GM12878 (cell line): ENCODE data around the gene TTLL3. TPM values are rescaled to one million over a fixed set of nuclear protein-coding genes. Genes with fewer than 3 reads are reported as not detected.

Experiments
- ATAC-seq: fragments of 200-7000 bp; cut with Tn5 transposase; 3 replicates; pipeline ENCODE4 v1.9.1; 2020; ENCODE audit warnings: mild to moderate bottlenecking, moderate library complexity
- BruUV-seq: library from RNA; stranded (reverse); fragments of 400-500 nt; replicated peaks from 2 replicates; lab custom pipeline; 2021; lab: Mats Ljungman, UMichigan
- CTCF ChIA-PET: fragments of 300-600 bp; sonication (Branson Sonifier 250); formaldehyde crosslinking; extraction: SDS; loops from one replicate; lab custom pipeline; 2021; ENCODE audit warnings: inconsistent platforms; lab: Yijun Ruan, JAX
- POLR2A ChIA-PET: fragments of 350-600 bp; formaldehyde crosslinking; extraction: SDS; loops from one replicate; lab custom pipeline; 2021; ENCODE audit warnings: inconsistent platforms; lab: Charles Lee
- RAD21 ChIA-PET: fragments of 300-600 bp; sonication (Branson Sonifier 250); formaldehyde crosslinking; loops from one replicate; lab custom pipeline; 2023; ENCODE audit warnings: antibody characterized with exemption; ENCODE audit not compliant: unreplicated experiment; lab: Charles Lee
- SMC1A ChIA-PET: fragments of 300-600 bp; sonication (Branson Sonifier 250); formaldehyde crosslinking; loops from one replicate; lab custom pipeline; 2023; ENCODE audit not compliant: unreplicated experiment, uncharacterized antibody; lab: Charles Lee
- DNase-seq: peaks from one replicate; pipeline ENCODE4 v3.0.0-alpha.2; 2011; ENCODE audit warnings: low read depth, low spot score
- FAIRE-seq: peaks from 3 replicates; lab custom pipeline; 2011; peaks lifted over from hg19 to GRCh38; lab: Jason Lieb, UNC
- H2AFZ ChIP-seq: 2 replicates; pipeline ENCODE4 v1.6.0; 2011; ENCODE audit warnings: low read depth, low read length, control low read depth; ENCODE audit not compliant: control insufficient read depth
- H3K27ac ChIP-seq: 2 replicates; pipeline ENCODE4 v1.5.1; 2011; ENCODE audit warnings: control low read depth; ENCODE audit not compliant: control insufficient read depth, insufficient read depth
- H3K27me3 ChIP-seq, 2 experiments: replicated peaks in 1 of 2; 2 replicates each; pipeline versions ENCODE4 v1.6.0 to v1.6.1; 2011; ENCODE audit warnings: low read length in 1 of 2; ENCODE audit not compliant: control insufficient read depth in 2 of 2, insufficient read depth in 2 of 2
- H3K36me3 ChIP-seq, 2 experiments: 2 replicates each; pipeline ENCODE4 v1.5.1; 2011; ENCODE audit warnings: low read length in 1 of 2; ENCODE audit not compliant: control insufficient read depth in 2 of 2, insufficient read depth in 2 of 2
- H3K4me1 ChIP-seq: 2 replicates; pipeline ENCODE4 v1.6.1; 2011; ENCODE audit warnings: mild to moderate bottlenecking, low read length, moderate library complexity, mixed read lengths; ENCODE audit not compliant: control insufficient read depth, insufficient read depth
- H3K4me2 ChIP-seq: 2 replicates; pipeline ENCODE4 v1.6.0; 2011; ENCODE audit warnings: control low read depth; ENCODE audit not compliant: control insufficient read depth, insufficient read depth
- H3K4me3 ChIP-seq: fragments of 200-600 bp; sonication (generic); 2 replicates; pipeline ENCODE4 v1.5.1; 2016
- H3K79me2 ChIP-seq: 2 replicates; pipeline ENCODE4 v1.6.0; 2011; ENCODE audit warnings: low read length; ENCODE audit not compliant: control insufficient read depth, insufficient read depth
- H3K9ac ChIP-seq: 2 replicates; pipeline ENCODE4 v1.8.0; 2011; ENCODE audit warnings: low read length, control low read depth, mixed read lengths; ENCODE audit not compliant: control insufficient read depth, insufficient read depth
- H3K9me3 ChIP-seq: replicated peaks from 3 replicates; pipeline ENCODE4 v1.5.1; 2011; ENCODE audit warnings: mild to moderate bottlenecking, low read length; ENCODE audit not compliant: control insufficient read depth, insufficient read depth
- H4K20me1 ChIP-seq: 2 replicates; pipeline ENCODE4 v1.6.0; 2011; ENCODE audit not compliant: control insufficient read depth, insufficient read depth
- CEBPB ChIP-seq, 2 experiments: fragments of 150-350 bp in 1 of 2; IDR thresholded peaks; 2 replicates each; pipeline ENCODE4 v1.6.1; 2012 to 2014; ENCODE audit warnings: low read depth in 2 of 2, low read length in 2 of 2, borderline replicate concordance in 1 of 2, inconsistent platforms in 1 of 2
- POLR2A ChIP-seq: IDR thresholded peaks from 2 replicates; pipeline ENCODE4 v1.6.1; 2011; ENCODE audit warnings: low read depth, mild to moderate bottlenecking, low read length
- WGBS: methylation state at CpG from one replicate; pipeline ENCODE4 v1.1.6; 2016; ENCODE audit warnings: low lambda C conversion rate; ENCODE audit not compliant: insufficient replicate concordance, insufficient coverage; ENCODE audit errors: missing lambda C conversion rate; 5-methylcytosine and 5-hydroxymethylcytosine counted together
- in situ Hi-C: fragments of 300-500 bp; cut with MboI; formaldehyde crosslinking; loops from 9 replicates; pipeline ENCODE4 v1.14.3; 2018; ENCODE audit warnings: mixed read lengths
- intact Hi-C: fragments of 100-400 bp; cut with micrococcal nuclease; formaldehyde crosslinking; loops from one replicate; pipeline ENCODE4 v1.14.2; 2022; ENCODE audit not compliant: unreplicated experiment
- polyA plus RNA-seq, 11 experiments: library from polyadenylated mRNA; depleted of rRNA in 4 of 11; unstranded in 6 of 11; stranded (reverse) in 5 of 11; fragments of >200 nt; fragmentation: Nextera tagmentation in 4 of 11; fragmentation: Illumina TruSeq in 1 of 11; extraction: Ambion mirVana in 4 of 11; extraction: Trizol in 1 of 11; gene quantifications; 1 replicate in 1 of 11; 2 replicates in 10 of 11; pipeline versions ENCODE4 v1.2.1 to v1.2.3, GENCODE V29; 2011 to 2016; ENCODE audit warnings: inconsistent platforms in 2 of 11, missing spikeins in 2 of 11, low read depth in 1 of 11
- total RNA-seq, 4 experiments: library from RNA; depleted of rRNA in 3 of 4; stranded (reverse); fragments of >200 nt in 3 of 4; fragmentation: Illumina TruSeq in 1 of 4; extraction: Trizol in 1 of 4; gene quantifications; 2 replicates each; pipeline versions ENCODE4 v1.2.1 to v1.2.3, GENCODE V29; 2013 to 2021
- TF ChIP-seq, protein P1 (sequence below): fragments of 450-650 bp; IDR thresholded peaks from 2 replicates; pipeline ENCODE4 v1.6.1; 2017; ENCODE audit warnings: mild to moderate bottlenecking, moderate library complexity

TTLL3 gene
- total and polyA plus RNA-seq, 10 of the 15 experiments (the other 5 are each of a cell fraction or from before 2014, with no cell fraction given), result 4.2 to 51.3 (median 18.9) TPM

DNA sequence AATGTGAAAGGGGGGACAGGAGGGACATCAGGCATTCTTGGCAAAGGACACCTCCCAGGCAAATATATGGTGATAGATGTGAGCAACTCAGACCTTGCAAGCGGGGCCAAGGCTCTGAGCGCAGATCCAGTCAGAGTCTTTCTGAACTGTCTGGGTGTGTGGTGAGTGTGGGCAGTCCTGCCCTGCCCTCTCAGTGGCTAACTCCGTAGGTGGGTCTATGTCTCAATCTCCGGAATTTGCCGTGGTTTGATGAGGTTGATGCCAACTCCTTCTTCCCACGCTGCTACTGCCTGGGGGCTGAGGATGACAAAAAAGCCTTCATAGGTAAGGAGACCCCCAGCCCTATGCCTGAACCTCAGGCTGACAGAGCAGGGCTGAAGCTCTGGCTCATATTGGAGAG lies 7.4 kb downstream of the TTLL3 start:
- 82% methylated on average over 6 of the region's 6 CpGs for WGBS
- no peaks in the 10 kb centered on the region for H3K79me2 ChIP-seq
- ChIA-PET SMC1A (no interaction called here), RAD21 (no interaction called here), CTCF (no interaction called here), POLR2A (interaction anchor here (1.1 kb wide), 1 partner anchor 13 kb away, joined by 3 read pairs; no protein-coding TSS in a partner anchor)
- DNase-seq (no peak), FAIRE-seq (no peak), ATAC-seq (no peak)
- H3K9me3 ChIP-seq, result no peaks in the 10 kb centered on the region
- TF ChIP-seq, protein P1, sequence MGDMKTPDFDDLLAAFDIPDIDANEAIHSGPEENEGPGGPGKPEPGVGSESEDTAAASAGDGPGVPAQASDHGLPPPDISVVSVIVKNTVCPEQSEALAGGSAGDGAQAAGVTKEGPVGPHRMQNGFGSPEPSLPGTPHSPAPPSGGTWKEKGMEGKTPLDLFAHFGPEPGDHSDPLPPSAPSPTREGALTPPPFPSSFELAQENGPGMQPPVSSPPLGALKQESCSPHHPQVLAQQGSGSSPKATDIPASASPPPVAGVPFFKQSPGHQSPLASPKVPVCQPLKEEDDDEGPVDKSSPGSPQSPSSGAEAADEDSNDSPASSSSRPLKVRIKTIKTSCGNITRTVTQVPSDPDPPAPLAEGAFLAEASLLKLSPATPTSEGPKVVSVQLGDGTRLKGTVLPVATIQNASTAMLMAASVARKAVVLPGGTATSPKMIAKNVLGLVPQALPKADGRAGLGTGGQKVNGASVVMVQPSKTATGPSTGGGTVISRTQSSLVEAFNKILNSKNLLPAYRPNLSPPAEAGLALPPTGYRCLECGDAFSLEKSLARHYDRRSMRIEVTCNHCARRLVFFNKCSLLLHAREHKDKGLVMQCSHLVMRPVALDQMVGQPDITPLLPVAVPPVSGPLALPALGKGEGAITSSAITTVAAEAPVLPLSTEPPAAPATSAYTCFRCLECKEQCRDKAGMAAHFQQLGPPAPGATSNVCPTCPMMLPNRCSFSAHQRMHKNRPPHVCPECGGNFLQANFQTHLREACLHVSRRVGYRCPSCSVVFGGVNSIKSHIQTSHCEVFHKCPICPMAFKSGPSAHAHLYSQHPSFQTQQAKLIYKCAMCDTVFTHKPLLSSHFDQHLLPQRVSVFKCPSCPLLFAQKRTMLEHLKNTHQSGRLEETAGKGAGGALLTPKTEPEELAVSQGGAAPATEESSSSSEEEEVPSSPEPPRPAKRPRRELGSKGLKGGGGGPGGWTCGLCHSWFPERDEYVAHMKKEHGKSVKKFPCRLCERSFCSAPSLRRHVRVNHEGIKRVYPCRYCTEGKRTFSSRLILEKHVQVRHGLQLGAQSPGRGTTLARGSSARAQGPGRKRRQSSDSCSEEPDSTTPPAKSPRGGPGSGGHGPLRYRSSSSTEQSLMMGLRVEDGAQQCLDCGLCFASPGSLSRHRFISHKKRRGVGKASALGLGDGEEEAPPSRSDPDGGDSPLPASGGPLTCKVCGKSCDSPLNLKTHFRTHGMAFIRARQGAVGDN, result no peak
- TF ChIP-seq CEBPB (IDR thresholded peaks at IDR 0.05; ENCODE audit: borderline replicate concordance in 1 of 2, low read depth in 2 of 2, low read length in 2 of 2) (no peak), POLR2A (0 out of 2 replicates have a peak, but pooled peaks have one; percentile 18)
- no peak overlapping the region for H3K4me2 ChIP-seq
- in situ Hi-C loops (no loop called here), intact Hi-C loops (no loop called here)
- no peak overlapping the region for H2AFZ ChIP-seq
- H3K27ac ChIP-seq, result no peak overlapping the region
- no peak overlapping the region for H3K4me3 ChIP-seq
- H3K4me1 ChIP-seq, result no peaks in the 10 kb centered on the region
- no TSS peak for BruUV-seq
- H3K27me3 ChIP-seq, result no peaks in the 10 kb centered on the region
- H4K20me1 ChIP-seq, result no peaks in the 10 kb centered on the region
- no peaks in the 10 kb centered on the region; a peak in 2 of 4 replicates for H3K36me3 ChIP-seq
- H3K9ac ChIP-seq, result no peak overlapping the region
